HepG2 (cell line): ENCODE measurements around the gene SH3PXD2A.
"Not testable (repeated sequence)": the region's sequence is repeated elsewhere in the genome, so short reads cannot be mapped to it uniquely, and the experiment has no call there.

Experiments used
- NR2C2 ChIP-seq: sonication (generic); formaldehyde crosslinking; IDR thresholded peaks from 2 replicates; pipeline ENCODE4 v1.4.0; 2020; ENCODE audit warnings: missing genetic modification reagents, mild to moderate bottlenecking, moderate library complexity, borderline replicate concordance
- POLR2AphosphoS5 ChIP-seq: IDR thresholded peaks from 2 replicates; pipeline ENCODE4 v1.6.1; 2012; ENCODE audit warnings: low read depth, low read length
- RFXANK ChIP-seq: IDR thresholded peaks from 2 replicates; pipeline ENCODE4 v1.6.1; 2016
- SAP130 ChIP-seq: IDR thresholded peaks from 2 replicates; pipeline ENCODE4 v1.6.1; 2016; ENCODE audit warnings: low read depth
- SIN3A ChIP-seq: IDR thresholded peaks from 2 replicates; pipeline ENCODE4 v1.6.1; 2011; ENCODE audit warnings: low read depth, mild to moderate bottlenecking, control low read depth, low read length, borderline replicate concordance
- USF2 ChIP-seq, 2 experiments: sonication (generic) in 1 of 2; formaldehyde crosslinking in 1 of 2; IDR thresholded peaks; 2 replicates each; pipeline versions ENCODE4 v1.5.1 to v1.6.1; 2011 to 2020; ENCODE audit warnings: borderline replicate concordance in 1 of 2, low read depth in 1 of 2, low read length in 1 of 2, mild to moderate bottlenecking in 1 of 2, missing genetic modification reagents in 1 of 2, moderate library complexity in 1 of 2

- not testable (repeated sequence) for TF ChIP-seq RFXANK (CRISPR knock-in tag); NR2C2 (CRISPR knock-in tag); SIN3A; SAP130 (CRISPR knock-in tag); USF2 (IDR thresholded peaks at IDR 0.05; ENCODE audit: low read depth, low read length); USF2 (CRISPR knock-in tag; IDR thresholded peaks at IDR 0.05; ENCODE audit: borderline replicate concordance); POLR2AphosphoS5
Measured at GRCh38 chr10:103845346-103845745, 10.0 kb downstream of the SH3PXD2A start.
